Gastrocnemius medialis (tissue), 4 donors: ENCODE data around the gene ZNF775. TPM values are rescaled to one million over a fixed set of nuclear protein-coding genes. Genes with fewer than 3 reads are reported as not detected.

ENCODE experiments used
- ATAC-seq, 2 donors: fragments of 150-250 bp; one replicate each; pipeline ENCODE4 v1.9.1; 2016
- DNase-seq, 2 donors: peaks; one replicate each; pipeline ENCODE4 v3.0.0-alpha.2; 2019
- H3K27ac ChIP-seq, 4 donors: fragments of 200-600 bp; sonication (generic); 1 replicate in 1 of 4; 2 replicates in 3 of 4; pipeline ENCODE4 v1.5.1; 2016 to 2018; ENCODE audit warnings: mild to moderate bottlenecking in 2 of 4, moderate library complexity in 1 of 4
- H3K27me3 ChIP-seq, 3 donors: fragments of 200-600 bp; sonication (generic) in 2 of 3; 1 replicate in 1 of 3; 2 replicates in 2 of 3; pipeline versions ENCODE4 v1.5.1 to v1.6.0; 2016 to 2019; ENCODE audit warnings: mild to moderate bottlenecking in 1 of 3, moderate library complexity in 1 of 3
- H3K36me3 ChIP-seq, 2 donors: fragments of 200-600 bp; sonication (generic) in 1 of 2; one replicate each; pipeline ENCODE4 v1.5.1; 2017 to 2018
- H3K4me1 ChIP-seq, 2 donors: fragments of 200-600 bp; sonication (generic) in 1 of 2; one replicate each; pipeline ENCODE4 v1.5.1; 2016 to 2017; ENCODE audit warnings: mild to moderate bottlenecking in 2 of 2
- H3K4me3 ChIP-seq, 4 donors: fragments of 200-600 bp; sonication (generic) in 3 of 4; 1 replicate in 1 of 4; 2 replicates in 3 of 4; pipeline ENCODE4 v1.5.1; 2016 to 2019; ENCODE audit warnings: mild to moderate bottlenecking in 2 of 4
- H3K9me3 ChIP-seq, 3 donors: fragments of 200-600 bp; sonication (generic) in 2 of 3; 1 replicate in 1 of 3; 2 replicates in 2 of 3; pipeline ENCODE4 v1.5.1; 2016 to 2019
- CTCF ChIP-seq, 5 experiments: fragments of 450-650 bp in 3 of 5; fragments of 200-600 bp in 2 of 5; sonication (generic) in 2 of 5; IDR thresholded peaks in 4 of 5; conservative IDR thresholded peaks in 1 of 5; 1 replicate in 4 of 5; 2 replicates in 1 of 5; pipeline ENCODE4 v1.5.1; 2016 to 2019; ENCODE audit warnings: antibody characterized with exemption in 5 of 5, mild to moderate bottlenecking in 3 of 5, moderate library complexity in 3 of 5
- POLR2A ChIP-seq, 2 donors: fragments of 450-650 bp; IDR thresholded peaks; one replicate each; pipeline ENCODE4 v1.6.1; 2017; ENCODE audit warnings: antibody characterized with exemption in 2 of 2, mild to moderate bottlenecking in 2 of 2, moderate library complexity in 2 of 2
- in situ Hi-C, 4 donors: fragments of 200-750 bp; cut with MboI; loops; one replicate each; pipeline versions ENCODE4 v1.15.0 to v1.8.0; 2017; ENCODE audit warnings: low sequenced_read_pairs in 4 of 4
- intact Hi-C: fragments of 100-400 bp; cut with DNase I; formaldehyde crosslinking; loops from one replicate; pipeline ENCODE4 v1.15.1; 2023; ENCODE audit warnings: low total_unique reads
- total RNA-seq, 4 donors: library from RNA; depleted of rRNA; stranded (reverse); fragments of >200 nt; gene quantifications; one replicate each; pipeline versions ENCODE4 v1.1.0 to v1.2.3, GENCODE V29; 2016

Gene ZNF775
- total RNA-seq, 4 donors from 2014 or later = 3.1 to 7.5 (median 3.3) TPM

- H3K4me3 ChIP-seq = no peak overlapping the region
- H3K9me3 ChIP-seq = no peaks in the 10 kb centered on the region
- H3K27me3 ChIP-seq = no peaks in the 10 kb centered on the region
- peak overlapping the region; percentile 64 to 78 (median 74) for H3K27ac ChIP-seq
- in situ Hi-C loops (no loop called here), intact Hi-C loops (loop anchor here (10.0 kb wide), 2 partner anchors 883 to 1477 kb away; partner anchors contain the start of genes EZH2 and SMARCD3)
- TF ChIP-seq CTCF (IDR thresholded peaks at IDR 0.05 in 4 of 5, conservative IDR thresholded peaks at IDR 0.05 in 1 of 5) (no peak), POLR2A (IDR thresholded peaks at IDR 0.05) (no peak)
- H3K4me1 ChIP-seq = peaks cover 29 to 32% of the 10 kb centered on the region in 2 donors
- ATAC-seq (peak; percentile 24 to 60), DNase-seq (no peak)
- H3K36me3 ChIP-seq = no peaks in the 10 kb centered on the region
Observed at GRCh38 chr7:150361807-150362621, 17.1 kb upstream of the ZNF775 start.

GRCh38 chr7:150363370-150363769, 15.8 kb upstream of the ZNF775 start:
- peaks cover 31 to 42% of the 10 kb centered on the region in 2 donors for H3K4me1 ChIP-seq
- ATAC-seq (no peak), DNase-seq (no peak)
- intact Hi-C loops (loop anchor here (10.0 kb wide), 2 partner anchors 881 to 1479 kb away; partner anchors contain the start of genes EZH2 and SMARCD3), in situ Hi-C loops (no loop called here)
- TF ChIP-seq CTCF (IDR thresholded peaks at IDR 0.05 in 4 of 5, conservative IDR thresholded peaks at IDR 0.05 in 1 of 5) (no peak), POLR2A (IDR thresholded peaks at IDR 0.05) (no peak)
- H3K9me3 ChIP-seq = no peaks in the 10 kb centered on the region
- H3K27me3 ChIP-seq = no peaks in the 10 kb centered on the region
- no peak overlapping the region for H3K4me3 ChIP-seq
- peak overlapping the region in 3 of 4 donors; percentile 72 to 78 (median 73) for H3K27ac ChIP-seq
- H3K36me3 ChIP-seq = no peaks in the 10 kb centered on the region

- Histone ChIP-seq H3K4me1 (peaks cover 31 to 42% of the 10 kb centered on the region in 2 donors), H3K4me3 (no peak overlapping the region), H3K27me3 (no peaks in the 10 kb centered on the region), H3K9me3 (no peaks in the 10 kb centered on the region), H3K36me3 (no peaks in the 10 kb centered on the region), H3K27ac (peak overlapping the region; percentile 58 to 78 (median 72))
- in situ Hi-C loops (no loop called here), intact Hi-C loops (loop anchor here (10.0 kb wide), 2 partner anchors 881 to 1479 kb away; partner anchors contain the start of genes EZH2 and SMARCD3)
- DNase-seq = peak in 1 of 2 donors; percentile 62
- ATAC-seq = peak in 1 of 2 donors; percentile 57
- TF ChIP-seq CTCF (IDR thresholded peaks at IDR 0.05 in 4 of 5, conservative IDR thresholded peaks at IDR 0.05 in 1 of 5) = no peak
- no peak for TF ChIP-seq POLR2A (IDR thresholded peaks at IDR 0.05)
Observed at GRCh38 chr7:150363872-150364271, 15.3 kb upstream of the ZNF775 start.

GRCh38 chr7:150365194-150365593, 13.9 kb upstream of the ZNF775 start:
- in situ Hi-C loops = no loop called here
- Histone ChIP-seq H3K27ac (peak overlapping the region in 3 of 4 donors; percentile 73 to 98 (median 78)), H3K27me3 (no peaks in the 10 kb centered on the region)

More at GRCh38 chr7:150365194-150365593, 13.9 kb upstream of the ZNF775 start:
- Histone ChIP-seq H3K4me3 (no peak overlapping the region), H3K9me3 (no peaks in the 10 kb centered on the region), H3K36me3 (no peaks in the 10 kb centered on the region), H3K4me1 (peaks cover 41 to 50% of the 10 kb centered on the region in 2 donors)
- intact Hi-C loops = loop anchor here (10.0 kb wide), 2 partner anchors 880 to 1480 kb away; partner anchors contain the start of genes EZH2 and SMARCD3
- no peak for TF ChIP-seq POLR2A (IDR thresholded peaks at IDR 0.05)
- no peak for TF ChIP-seq CTCF (IDR thresholded peaks at IDR 0.05 in 4 of 5, conservative IDR thresholded peaks at IDR 0.05 in 1 of 5)
- no peak for ATAC-seq
- no peak for DNase-seq
